ENCODE measurements around the gene EEPD1. TPM values are rescaled to one million over a fixed set of nuclear protein-coding genes. Genes with fewer than 3 reads are reported as not detected.

EEPD1 gene
- total RNA-seq, 1 donor from 2014 or later = 9.9 TPM

- no peak overlapping the region for H3K4me3 ChIP-seq
- DNase-seq (no peak), ATAC-seq (no peak)
- no peak overlapping the region for H3K27ac ChIP-seq
- no peaks in the 10 kb centered on the region for H3K27me3 ChIP-seq
- H3K9me3 ChIP-seq = no peaks in the 10 kb centered on the region
- H3K36me3 ChIP-seq = no peaks in the 10 kb centered on the region
- no peaks in the 10 kb centered on the region for H3K4me1 ChIP-seq
- intact Hi-C loops (cut with DNase I) = no loop called here
- TF ChIP-seq, protein P1, sequence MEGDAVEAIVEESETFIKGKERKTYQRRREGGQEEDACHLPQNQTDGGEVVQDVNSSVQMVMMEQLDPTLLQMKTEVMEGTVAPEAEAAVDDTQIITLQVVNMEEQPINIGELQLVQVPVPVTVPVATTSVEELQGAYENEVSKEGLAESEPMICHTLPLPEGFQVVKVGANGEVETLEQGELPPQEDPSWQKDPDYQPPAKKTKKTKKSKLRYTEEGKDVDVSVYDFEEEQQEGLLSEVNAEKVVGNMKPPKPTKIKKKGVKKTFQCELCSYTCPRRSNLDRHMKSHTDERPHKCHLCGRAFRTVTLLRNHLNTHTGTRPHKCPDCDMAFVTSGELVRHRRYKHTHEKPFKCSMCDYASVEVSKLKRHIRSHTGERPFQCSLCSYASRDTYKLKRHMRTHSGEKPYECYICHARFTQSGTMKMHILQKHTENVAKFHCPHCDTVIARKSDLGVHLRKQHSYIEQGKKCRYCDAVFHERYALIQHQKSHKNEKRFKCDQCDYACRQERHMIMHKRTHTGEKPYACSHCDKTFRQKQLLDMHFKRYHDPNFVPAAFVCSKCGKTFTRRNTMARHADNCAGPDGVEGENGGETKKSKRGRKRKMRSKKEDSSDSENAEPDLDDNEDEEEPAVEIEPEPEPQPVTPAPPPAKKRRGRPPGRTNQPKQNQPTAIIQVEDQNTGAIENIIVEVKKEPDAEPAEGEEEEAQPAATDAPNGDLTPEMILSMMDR (IDR thresholded peaks at IDR 0.05) = no peak
These were observed 21.0 kb upstream of the EEPD1 start for GRCh38 chr7:36132012-36132411.

DNA sequence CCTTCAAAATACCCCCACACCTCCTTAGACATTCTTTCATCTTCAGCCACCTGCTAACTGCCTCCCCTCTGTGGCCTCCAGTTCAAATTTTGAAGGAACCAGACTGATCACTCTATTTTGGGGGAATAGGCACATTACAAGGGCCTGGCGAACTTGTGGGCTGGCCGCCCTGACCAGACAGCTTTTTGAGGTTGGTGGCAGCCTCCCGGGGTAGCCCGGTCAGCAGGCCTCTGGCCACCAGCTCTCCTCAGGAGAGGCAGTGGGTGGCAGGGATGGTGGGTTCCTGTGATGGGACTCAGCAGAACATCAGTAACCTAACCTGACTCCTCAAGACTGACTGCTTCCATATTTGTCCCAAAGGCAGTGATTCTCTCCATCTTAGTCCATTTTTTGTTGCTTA lies 17.4 kb upstream of the EEPD1 start:
- no peak for DNase-seq
- no peak overlapping the region for H3K4me3 ChIP-seq
- TF ChIP-seq, protein P1 (IDR thresholded peaks at IDR 0.05) = no peak
- intact Hi-C loops (cut with DNase I) = no loop called here
- no peaks in the 10 kb centered on the region for H3K4me1 ChIP-seq
- H3K27ac ChIP-seq = no peak overlapping the region
- ATAC-seq = no peak
- no peaks in the 10 kb centered on the region for H3K27me3 ChIP-seq
- H3K9me3 ChIP-seq = no peaks in the 10 kb centered on the region
- no peaks in the 10 kb centered on the region for H3K36me3 ChIP-seq

- Histone ChIP-seq H3K4me1 (no peaks in the 10 kb centered on the region), H3K9me3 (no peaks in the 10 kb centered on the region), H3K4me3 (no peak overlapping the region), H3K36me3 (no peaks in the 10 kb centered on the region), H3K27me3 (no peaks in the 10 kb centered on the region), H3K27ac (no peak overlapping the region)
- ATAC-seq = no peak
- no peak for DNase-seq
- intact Hi-C loops (cut with DNase I) = no loop called here
- TF ChIP-seq, protein P1 (IDR thresholded peaks at IDR 0.05) = no peak
These were observed 15.8 kb upstream of the EEPD1 start for GRCh38 chr7:36137258-36137657.

DNA sequence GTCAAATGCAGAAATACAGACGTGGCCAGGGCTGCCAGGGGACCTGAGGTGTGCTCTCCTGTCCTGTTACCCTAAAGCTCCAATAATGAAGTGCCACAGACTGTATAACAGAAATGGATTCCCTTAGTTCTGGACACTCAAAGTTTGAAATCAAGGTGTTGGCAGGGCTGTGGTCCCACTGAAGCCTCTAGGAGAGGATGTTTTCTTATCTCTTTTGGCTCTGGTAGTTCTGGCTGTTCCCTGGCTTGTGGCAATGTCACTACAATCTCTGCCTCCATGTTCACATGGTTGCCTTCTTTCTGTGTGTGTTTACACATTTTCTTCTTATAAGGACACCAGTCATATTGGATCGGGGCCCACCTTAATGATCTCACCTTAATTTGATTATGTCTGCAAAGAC lies 15.3 kb upstream of the EEPD1 start:
- ATAC-seq (no peak), DNase-seq (no peak)
- Histone ChIP-seq H3K4me1 (no peaks in the 10 kb centered on the region), H3K36me3 (no peaks in the 10 kb centered on the region), H3K27me3 (no peaks in the 10 kb centered on the region), H3K9me3 (no peaks in the 10 kb centered on the region), H3K4me3 (no peak overlapping the region), H3K27ac (no peak overlapping the region)
- intact Hi-C loops (cut with DNase I) = no loop called here
- TF ChIP-seq, protein P1 (IDR thresholded peaks at IDR 0.05) = no peak

DNA sequence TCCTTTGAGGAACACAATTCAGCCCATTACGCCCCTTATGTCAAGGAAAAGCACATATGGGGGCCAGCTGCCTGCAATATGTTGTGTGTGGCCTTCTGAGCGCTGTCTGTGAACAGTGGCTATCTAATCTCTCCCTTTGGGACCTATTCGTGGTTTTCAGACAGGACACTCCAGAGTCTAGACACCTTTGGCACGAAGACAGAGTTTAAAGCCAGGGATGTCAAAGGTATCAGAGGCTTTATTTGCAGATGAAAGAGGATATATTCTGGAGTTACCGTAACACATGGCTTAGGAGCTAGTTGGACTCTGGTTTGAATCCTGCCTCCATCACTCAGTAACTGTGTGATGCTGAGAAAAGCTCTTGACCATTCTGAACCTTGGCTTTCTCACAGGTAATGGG lies 14.8 kb upstream of the EEPD1 start:
- Histone ChIP-seq H3K4me1 (no peaks in the 10 kb centered on the region), H3K27me3 (no peaks in the 10 kb centered on the region), H3K27ac (no peak overlapping the region), H3K4me3 (no peak overlapping the region), H3K9me3 (no peaks in the 10 kb centered on the region), H3K36me3 (no peaks in the 10 kb centered on the region)
- DNase-seq = no peak
- intact Hi-C loops (cut with DNase I) = no loop called here
- ATAC-seq = no peak
- TF ChIP-seq, protein P1 (IDR thresholded peaks at IDR 0.05) = no peak

DNA sequence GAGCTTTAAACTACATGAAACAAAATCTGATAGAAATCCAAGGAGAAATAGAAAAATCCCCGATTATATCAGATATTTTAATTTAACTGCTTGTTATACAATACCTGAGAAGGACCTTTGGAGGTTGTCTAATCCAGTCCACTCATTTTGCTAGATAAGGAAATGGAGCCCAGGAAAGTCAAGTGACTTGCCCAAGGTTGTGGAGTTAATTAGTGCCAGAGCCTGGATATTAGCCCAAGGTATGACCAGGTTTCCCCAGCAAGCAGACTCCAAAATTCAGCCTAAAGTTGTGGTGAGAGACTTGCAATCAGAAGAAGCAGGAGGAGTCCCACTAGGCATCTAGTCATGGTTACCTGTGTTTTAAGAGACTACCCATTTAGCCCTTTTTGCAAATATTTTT lies 11.7 kb upstream of the EEPD1 start:
- Histone ChIP-seq H3K4me1 (no peaks in the 10 kb centered on the region), H3K27ac (no peak overlapping the region), H3K9me3 (no peaks in the 10 kb centered on the region), H3K36me3 (no peaks in the 10 kb centered on the region), H3K4me3 (no peak overlapping the region), H3K27me3 (no peaks in the 10 kb centered on the region)
- TF ChIP-seq, protein P1 (IDR thresholded peaks at IDR 0.05) = no peak
- DNase-seq (no peak), ATAC-seq (no peak)
- intact Hi-C loops (cut with DNase I) = no loop called here

All from upper lobe of right lung (tissue), 1 donor.